NCI-H1930 (cell line): ENCODE measurements around the gene DYTN.

Experiments
- DNase-seq, 2 experiments: peaks; one replicate each; lab custom pipeline; 2025; lab: John Stamatoyannopoulos, UW

Gene DYTN

GRCh38 chr2:206698811-206699210 is 19.4 kb downstream of the DYTN start:
- no peak for DNase-seq

- DNase-seq, result no peak
Measured at GRCh38 chr2:206696910-206697309, 21.3 kb downstream of the DYTN start.

GRCh38 chr2:206693399-206694137 is 24.6 kb downstream of the DYTN start:
- DNase-seq, result peak; percentile 4 to 43

GRCh38 chr2:206692971-206693370 is 25.2 kb downstream of the DYTN start:
- DNase-seq, result no peak

GRCh38 chr2:206688990-206689389 is 29.2 kb downstream of the DYTN start:
- DNase-seq, result no peak

GRCh38 chr2:206688453-206688852 is 29.7 kb downstream of the DYTN start:
- no peak for DNase-seq

- no peak for DNase-seq
Measured at GRCh38 chr2:206683546-206683945, 34.6 kb downstream of the DYTN start.

GRCh38 chr2:206670531-206671319 is 47.5 kb downstream of the DYTN start:
- DNase-seq, result no peak

- DNase-seq, result no peak
Measured at GRCh38 chr2:206665251-206665650, 52.9 kb downstream of the DYTN start.

- no peak for DNase-seq
Measured at GRCh38 chr2:206657087-206657486, 61.1 kb downstream of the DYTN start.

GRCh38 chr2:206647985-206648384 is 70.2 kb downstream of the DYTN start:
- DNase-seq, result peak in 1 of 2 experiments; percentile 4

- DNase-seq, result no peak
Measured at GRCh38 chr2:206642075-206643025, 75.8 kb downstream of the DYTN start, which contains the start of gene FAM237A. FAM237A (plus strand) TSS chr2:206642487; CDS start chr2:206644237, 1,750 bp downstream.

GRCh38 chr2:206641226-206641625 is 77.0 kb downstream of the DYTN start:
- no peak for DNase-seq

GRCh38 chr2:206639636-206640035 is 78.6 kb downstream of the DYTN start:
- DNase-seq, result no peak

- no peak for DNase-seq
Measured at GRCh38 chr2:206635015-206635414, 83.2 kb downstream of the DYTN start.

- no peak for DNase-seq
Measured at GRCh38 chr2:206631340-206631739, 86.9 kb downstream of the DYTN start.

- DNase-seq, result no peak
Measured at GRCh38 chr2:206627632-206628031, 90.6 kb downstream of the DYTN start.

- no peak for DNase-seq
Measured at GRCh38 chr2:206626108-206626507, 92.1 kb downstream of the DYTN start.

GRCh38 chr2:206619011-206619410 is 99.2 kb downstream of the DYTN start:
- no peak for DNase-seq

GRCh38 chr2:206616151-206616550 is 102.0 kb downstream of the DYTN start:
- DNase-seq, result no peak

GRCh38 chr2:206615417-206616089 is 102.6 kb downstream of the DYTN start:
- no peak for DNase-seq

- DNase-seq, result no peak
Measured at GRCh38 chr2:206614811-206615210, 103.4 kb downstream of the DYTN start.
